ENCODE measurements around the gene SEPTIN2.

GRCh38 chr2:241304039-241304670, 11.6 kb upstream of the SEPTIN2 start:
- TF ChIP-seq EZH2 (IDR thresholded peaks at IDR 0.05; ENCODE audit: low read length) (no peak), CTCF (optimal IDR thresholded peaks at IDR 0.05 in 1 of 3, IDR thresholded peaks at IDR 0.05 in 1 of 3, conservative IDR thresholded peaks at IDR 0.05 in 1 of 3; ENCODE audit: extremely low read depth in 1 of 3, insufficient read depth in 2 of 3, low read length in 3 of 3) (no peak)
